HepG2 (cell line): ENCODE data around the gene PSEN2. TPM values are rescaled to one million over a fixed set of nuclear protein-coding genes. Genes with fewer than 3 reads are reported as not detected.

Experiments
- MYPOP ChIP-seq: sonication (generic); formaldehyde crosslinking; IDR thresholded peaks from 2 replicates; pipeline ENCODE4 v1.8.1; 2023; ENCODE audit warnings: mild to moderate bottlenecking, moderate library complexity, missing genetic modification reagents
- NFAT5 ChIP-seq: sonication (generic); formaldehyde crosslinking; IDR thresholded peaks from 2 replicates; pipeline ENCODE4 v1.4.0; 2020; ENCODE audit warnings: missing genetic modification reagents
- NFE2 ChIP-seq: sonication (generic); formaldehyde crosslinking; IDR thresholded peaks from 2 replicates; pipeline ENCODE4 v1.4.0; 2020; ENCODE audit warnings: missing genetic modification reagents
- PHF5A ChIP-seq: IDR thresholded peaks from one replicate; pipeline ENCODE4 v1.6.1; 2018; ENCODE audit warnings: low read depth, missing genetic modification reagents; ENCODE audit not compliant: unreplicated experiment
- RFX3 ChIP-seq: IDR thresholded peaks from 2 replicates; pipeline ENCODE4 v1.6.1; 2016; ENCODE audit warnings: missing biosample characterization, missing genetic modification reagents
- TAF1 ChIP-seq: sonication (generic); formaldehyde crosslinking; IDR thresholded peaks from 2 replicates; pipeline ENCODE4 v1.4.0; 2020; ENCODE audit warnings: missing genetic modification reagents
- ZBTB46 ChIP-seq: sonication (generic); formaldehyde crosslinking; IDR thresholded peaks from 2 replicates; pipeline ENCODE4 v1.4.0; 2020; ENCODE audit warnings: mild to moderate bottlenecking, missing genetic modification reagents, borderline replicate concordance
- ZFAT ChIP-seq: sonication (generic); formaldehyde crosslinking; conservative IDR thresholded peaks from 2 replicates; pipeline ENCODE4 v1.8.1; 2023; ENCODE audit warnings: missing genetic modification reagents, inconsistent platforms
- ZGPAT ChIP-seq: IDR thresholded peaks from 2 replicates; pipeline ENCODE4 v1.6.1; 2016; ENCODE audit warnings: mild to moderate bottlenecking
- ZNF180 ChIP-seq: sonication (generic); formaldehyde crosslinking; IDR thresholded peaks from 2 replicates; pipeline ENCODE4 v1.4.0; 2020; ENCODE audit warnings: low read depth, missing genetic modification reagents, borderline replicate concordance
- ZNF609 ChIP-seq: sonication (generic); formaldehyde crosslinking; IDR thresholded peaks from 2 replicates; pipeline ENCODE4 v1.4.0; 2020; ENCODE audit warnings: mild to moderate bottlenecking, missing genetic modification reagents, borderline replicate concordance
- ZNF782 ChIP-seq: sonication (generic); formaldehyde crosslinking; IDR thresholded peaks from 2 replicates; pipeline ENCODE4 v1.4.0; 2020; ENCODE audit warnings: missing genetic modification reagents, mild to moderate bottlenecking, borderline replicate concordance
- polyA plus RNA-seq, 8 experiments: library from polyadenylated mRNA; depleted of rRNA in 3 of 8; stranded (reverse) in 7 of 8; unstranded in 1 of 8; fragments of >200 nt; fragmentation: Illumina TruSeq in 4 of 8; extraction: Trizol in 4 of 8; gene quantifications; 2 replicates each; pipeline versions ENCODE4 v1.2.1 to v1.2.3, GENCODE V29; 2011 to 2016; ENCODE audit warnings: low read depth in 4 of 8, missing spikeins in 1 of 8, mixed read lengths in 1 of 8; ENCODE audit not compliant: insufficient read depth in 1 of 8
- total RNA-seq, 5 experiments: library from RNA; depleted of rRNA; stranded (reverse); fragments of >200 nt; fragmentation: Illumina TruSeq; extraction: Trizol; gene quantifications; 2 replicates each; pipeline ENCODE4 v1.2.3, GENCODE V29; 2016; ENCODE audit warnings: low read depth in 1 of 5

PSEN2 gene
- total and polyA plus RNA-seq, 2 of the 13 experiments (the other 11 are each of a cell fraction or from before 2014, with no cell fraction given): 5.9 to 13.1 TPM

GRCh38 chr1:226920446-226920894, 50.1 kb downstream of the PSEN2 start (continued):
- TF ChIP-seq NFE2 (no peak), MYPOP (CRISPR knock-in tag) (peak; percentile 53; the same call in 1 of the 2 replicates), TAF1 (peak; percentile 33; the same call in 1 of the 2 replicates), ZNF609 (CRISPR knock-in tag) (peak; percentile 56; the same call in 1 of the 2 replicates), PHF5A (CRISPR knock-in tag) (peak; percentile 38), ZFAT (CRISPR knock-in tag) (no peak), NFAT5 (CRISPR knock-in tag) (peak; percentile 82; the same call in 1 of the 2 replicates), ZBTB46 (no peak), ZNF782 (CRISPR knock-in tag) (no peak), RFX3 (CRISPR knock-in tag) (no peak), ZNF180 (CRISPR knock-in tag) (no peak), ZGPAT (CRISPR knock-in tag) (peak; percentile 77)
